Uterus (tissue), 2 donors: Measurements from ENCODE around the gene ZFYVE28.

Experiments
- POLR2A ChIP-seq, 2 donors: fragments of 450-650 bp; IDR thresholded peaks; one replicate each; pipeline ENCODE4 v1.6.1; 2016; ENCODE audit warnings: antibody characterized with exemption in 2 of 2, mild to moderate bottlenecking in 1 of 2, moderate library complexity in 1 of 2
- TF ChIP-seq, protein P1 (sequence below), 4 experiments: fragments of 200-600 bp in 2 of 4; fragments of 450-650 bp in 2 of 4; sonication (generic) in 2 of 4; IDR thresholded peaks; one replicate each; pipeline ENCODE4 v1.5.1; 2016 to 2019; ENCODE audit warnings: antibody characterized with exemption in 4 of 4, mild to moderate bottlenecking in 2 of 4, moderate library complexity in 1 of 4

- TF ChIP-seq, protein P1, sequence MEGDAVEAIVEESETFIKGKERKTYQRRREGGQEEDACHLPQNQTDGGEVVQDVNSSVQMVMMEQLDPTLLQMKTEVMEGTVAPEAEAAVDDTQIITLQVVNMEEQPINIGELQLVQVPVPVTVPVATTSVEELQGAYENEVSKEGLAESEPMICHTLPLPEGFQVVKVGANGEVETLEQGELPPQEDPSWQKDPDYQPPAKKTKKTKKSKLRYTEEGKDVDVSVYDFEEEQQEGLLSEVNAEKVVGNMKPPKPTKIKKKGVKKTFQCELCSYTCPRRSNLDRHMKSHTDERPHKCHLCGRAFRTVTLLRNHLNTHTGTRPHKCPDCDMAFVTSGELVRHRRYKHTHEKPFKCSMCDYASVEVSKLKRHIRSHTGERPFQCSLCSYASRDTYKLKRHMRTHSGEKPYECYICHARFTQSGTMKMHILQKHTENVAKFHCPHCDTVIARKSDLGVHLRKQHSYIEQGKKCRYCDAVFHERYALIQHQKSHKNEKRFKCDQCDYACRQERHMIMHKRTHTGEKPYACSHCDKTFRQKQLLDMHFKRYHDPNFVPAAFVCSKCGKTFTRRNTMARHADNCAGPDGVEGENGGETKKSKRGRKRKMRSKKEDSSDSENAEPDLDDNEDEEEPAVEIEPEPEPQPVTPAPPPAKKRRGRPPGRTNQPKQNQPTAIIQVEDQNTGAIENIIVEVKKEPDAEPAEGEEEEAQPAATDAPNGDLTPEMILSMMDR (IDR thresholded peaks at IDR 0.05) = no peak
- no peak for TF ChIP-seq POLR2A (IDR thresholded peaks at IDR 0.05)
Observed at GRCh38 chr4:2412534-2412884, 5.9 kb downstream of the ZFYVE28 start.
